ENCODE results near the gene COX8C. TPM values are rescaled to one million over a fixed set of nuclear protein-coding genes. Genes with fewer than 3 reads are reported as not detected.

The COX8C gene
- total and polyA plus RNA-seq, 2 of the 8 experiments (the other 6 are each of a cell fraction or from before 2014, with no cell fraction given) = not detected

GRCh38 chr14:93333631-93334103, 13.3 kb upstream of the COX8C start:
- peaks cover 0 to 9% of the 10 kb centered on the region in 2 experiments for H4K20me1 ChIP-seq (replicated peaks in 1 of 2; ENCODE audit: control insufficient read depth in 1 of 2, insufficient read depth in 2 of 2, low read length in 2 of 2)
- TF ChIP-seq ATF3 (IDR thresholded peaks at IDR 0.05; ENCODE audit: insufficient read depth, low read depth, low read length) (no peak), POU5F1 (IDR thresholded peaks at IDR 0.05; ENCODE audit: low read depth, low read length) (no peak), CBX8 (IDR thresholded peaks at IDR 0.05; ENCODE audit: borderline replicate concordance, low read depth, low read length) (no peak), FOSL1 (IDR thresholded peaks at IDR 0.05; ENCODE audit: insufficient read depth, low read depth, low read length) (no peak), RFX5 (IDR thresholded peaks at IDR 0.05; ENCODE audit: borderline replicate concordance, low read depth, low read length) (no peak), KDM4A (IDR thresholded peaks at IDR 0.05; ENCODE audit: low read depth, low read length, severe bottlenecking) (no peak), YY1 (IDR thresholded peaks at IDR 0.05; ENCODE audit: low read depth, low read length) (no peak)
- CTCF ChIA-PET (ENCODE audit: partially characterized antibody) = interaction anchor here (1.4 kb wide), 1 partner anchor 203 kb away, joined by 3 read pairs; no protein-coding TSS in a partner anchor

More at GRCh38 chr14:93333631-93334103, 13.3 kb upstream of the COX8C start:
- WGBS, 2 experiments (ENCODE audit: extremely low coverage in 1 of 2, insufficient coverage in 1 of 2, insufficient read length in 1 of 2, insufficient replicate concordance in 2 of 2, low coverage in 1 of 2, low lambda C conversion rate in 2 of 2, missing lambda C conversion rate in 1 of 2) = 22% methylated on average over 7 of the region's 7 CpGs; no CpG with 5 or more reads in 1 of the 2 experiments
- POLR2A ChIA-PET (ENCODE audit: partially characterized antibody) = interaction anchor here (0.6 to 1.2 kb wide), 3 partner anchors 10 to 258 kb away, joined by 3 to 4 read pairs (median 3); no protein-coding TSS in a partner anchor
- no peak overlapping the region for H4K8ac ChIP-seq (ENCODE audit: extremely low read depth, insufficient read depth, low read length)
- no peaks in the 10 kb centered on the region for H3K36me3 ChIP-seq (ENCODE audit: control insufficient read depth in 2 of 4, insufficient read depth in 4 of 4, low read length in 3 of 4)
- H3K9ac ChIP-seq (replicated peaks in 1 of 4; ENCODE audit: extremely low read depth in 1 of 4, low read depth in 3 of 4, low read length in 3 of 4) = peak overlapping the region; percentile 39 to 79 (median 66)
- H4K5ac ChIP-seq (ENCODE audit: insufficient read length, low read depth, low read length) = no peak overlapping the region
- H2AFZ ChIP-seq (ENCODE audit: low read length) = peak overlapping the region; percentile 79
- peak overlapping the region; percentile 31; the same call in 1 of the 2 replicates for H2BK15ac ChIP-seq (ENCODE audit: low read length)
- peaks cover 9% of the 10 kb centered on the region for H3K23me2 ChIP-seq (ENCODE audit: low read depth, low read length)
- H2BK120ac ChIP-seq (replicated peaks; ENCODE audit: low read depth, low read length) = no peak overlapping the region
- H3K14ac ChIP-seq (ENCODE audit: insufficient read length) = no peak overlapping the region
- no peaks in the 10 kb centered on the region for H3K9me3 ChIP-seq (ENCODE audit: insufficient read depth in 2 of 2, low read depth in 1 of 2, low read length in 1 of 2)
- H3K4me2 ChIP-seq (ENCODE audit: insufficient read depth in 1 of 2, low read depth in 2 of 2, low read length in 2 of 2) = peak overlapping the region; percentile 87 to 92
- H3K4me3 ChIP-seq (ENCODE audit: extremely low read depth in 1 of 4, insufficient read depth in 2 of 4, low read depth in 3 of 4, low read length in 4 of 4) = peak overlapping the region; percentile 79 to 92 (median 84)
- no peak overlapping the region; the same call in 1 of the 2 replicates for H2AK5ac ChIP-seq (ENCODE audit: low read depth, low read length)
- peaks cover 3% of the 10 kb centered on the region; the same call in 1 of the 2 replicates for H3K79me1 ChIP-seq (ENCODE audit: low read depth, low read length)
- peaks cover 11 to 46% of the 10 kb centered on the region in 2 experiments for H3K79me2 ChIP-seq (ENCODE audit: control insufficient read depth in 1 of 2, insufficient read depth in 2 of 2, low read length in 2 of 2)
- H3K23ac ChIP-seq (ENCODE audit: insufficient read length) = no peak overlapping the region
- FAIRE-seq (no peak), DNase-seq (ENCODE audit: low read depth in 1 of 2, low spot score in 2 of 2) (no peak)
- no peak overlapping the region for H3K56ac ChIP-seq (replicated peaks; ENCODE audit: insufficient read length, low read depth, low read length)
- H2BK5ac ChIP-seq (ENCODE audit: low read depth, low read length) = 0 out of 2 replicates have a peak overlapping the region, but pooled peaks have one; percentile 10
- no peak overlapping the region for H3K18ac ChIP-seq (ENCODE audit: extremely low read depth, low read length)
- peak overlapping the region; percentile 33 for H3K27ac ChIP-seq (ENCODE audit: low read depth, low read length)
- no peaks in the 10 kb centered on the region for H3K27me3 ChIP-seq (replicated peaks in 1 of 4; ENCODE audit: control insufficient read depth in 3 of 4, extremely low read depth in 1 of 4, insufficient read depth in 3 of 4, low read length in 3 of 4)
- H4K91ac ChIP-seq (replicated peaks; ENCODE audit: insufficient read length, low read length) = no peak overlapping the region
- no peak overlapping the region for H2BK12ac ChIP-seq (ENCODE audit: low read depth, low read length)
- H3K4me1 ChIP-seq (replicated peaks in 1 of 4; ENCODE audit: control insufficient read depth in 3 of 4, insufficient read depth in 4 of 4, low read length in 3 of 4) = peaks cover 3 to 11% (median 4%) of the 10 kb centered on the region in 4 experiments; a peak in 6 of 7 replicates
- H3K4ac ChIP-seq (replicated peaks; ENCODE audit: insufficient read length, low read depth, low read length) = no peak overlapping the region
- no peak overlapping the region for H2BK20ac ChIP-seq (ENCODE audit: low read length)

All from H1 (cell line).